Thymus (tissue), 11 donors: ENCODE data around the gene ZNF689. TPM values are rescaled to one million over a fixed set of nuclear protein-coding genes. Genes with fewer than 3 reads are reported as not detected.

ENCODE experiments used
- DNase-seq, 9 donors: peaks; one replicate each; pipeline ENCODE4 v3.0.0-alpha.2; 2013; ENCODE audit warnings: low spot score in 9 of 9, low read depth in 6 of 9, missing footprints in 1 of 9
- H3K27ac ChIP-seq, 2 donors: one replicate each; pipeline ENCODE4 v1.5.1; 2013; ENCODE audit warnings: control low read depth in 1 of 2, low read depth in 1 of 2, low read length in 1 of 2, mild to moderate bottlenecking in 1 of 2, moderate library complexity in 1 of 2
- H3K27me3 ChIP-seq, 2 donors: one replicate each; pipeline ENCODE4 v1.5.1; 2013; ENCODE audit warnings: low read length in 1 of 2; ENCODE audit not compliant: control insufficient read depth in 2 of 2, insufficient read depth in 1 of 2
- H3K36me3 ChIP-seq, 2 donors: one replicate each; pipeline ENCODE4 v1.5.1; 2013; ENCODE audit warnings: low read length in 1 of 2, mild to moderate bottlenecking in 1 of 2, moderate library complexity in 1 of 2; ENCODE audit not compliant: control insufficient read depth in 2 of 2, insufficient read depth in 2 of 2
- H3K4me1 ChIP-seq, 2 donors: one replicate each; pipeline ENCODE4 v1.5.1; 2013; ENCODE audit warnings: low read length in 2 of 2; ENCODE audit not compliant: control insufficient read depth in 2 of 2, insufficient read depth in 2 of 2
- H3K4me3 ChIP-seq, 2 donors: one replicate each; pipeline ENCODE4 v1.5.1; 2013; ENCODE audit warnings: low read length in 2 of 2, control low read depth in 1 of 2, mild to moderate bottlenecking in 1 of 2
- H3K9me3 ChIP-seq, 2 donors: one replicate each; pipeline ENCODE4 v1.5.1; 2013; ENCODE audit warnings: low read length in 1 of 2, mild to moderate bottlenecking in 1 of 2; ENCODE audit not compliant: control insufficient read depth in 2 of 2, insufficient read depth in 1 of 2
- WGBS: extraction: QIAGEN DNeasy Blood & Tissue Kit; methylation state at CpG from one replicate; pipeline ENCODE4 v1.1.7; 2013; 5-methylcytosine and 5-hydroxymethylcytosine counted together
- polyA plus RNA-seq: library from polyadenylated mRNA; stranded (reverse); fragments of 200-250 nt; gene quantifications from one replicate; pipeline ENCODE4 v1.2.3, GENCODE V29; 2013
- total RNA-seq: library from RNA; stranded (reverse); fragments of 120-200 nt; gene quantifications from one replicate; pipeline ENCODE4 v1.2.4, GENCODE V29; 2013
- donor health status: healthy.

The ZNF689 gene
- total and polyA plus RNA-seq, 2 donors: 4.3 to 7.3 TPM

DNA sequence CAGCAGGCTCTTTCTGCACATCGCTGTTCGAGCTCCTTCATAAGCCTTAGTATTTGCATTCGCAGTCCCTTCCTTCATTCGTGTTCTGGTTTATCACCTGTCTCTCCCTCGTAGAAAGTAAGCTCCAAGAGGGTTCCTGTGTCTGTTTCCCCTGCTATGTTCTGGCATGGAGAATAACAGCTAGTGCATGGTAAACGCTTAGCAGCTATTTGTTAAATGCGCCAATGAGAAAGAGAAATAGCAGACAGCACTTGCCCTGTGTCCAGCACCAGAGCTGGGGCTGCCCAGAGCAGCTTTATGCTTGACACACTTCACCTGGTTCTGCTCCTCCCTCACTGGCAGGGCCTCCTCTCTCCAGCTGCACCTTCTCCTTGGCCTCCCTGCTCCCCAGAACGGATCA lies 44.2 kb downstream of the ZNF689 start:
- H3K27me3 ChIP-seq: peaks cover 0 to 6% of the 10 kb centered on the region in 2 donors
- H3K4me3 ChIP-seq: no peak overlapping the region
- H3K27ac ChIP-seq: no peak overlapping the region
- no peaks in the 10 kb centered on the region for H3K9me3 ChIP-seq
- H3K4me1 ChIP-seq: peaks cover 33 to 64% of the 10 kb centered on the region in 2 donors
- H3K36me3 ChIP-seq: peaks cover 0 to 4% of the 10 kb centered on the region in 2 donors
- no peak for DNase-seq
- WGBS: 90% methylated on average over 8 of the region's 8 CpGs

DNA sequence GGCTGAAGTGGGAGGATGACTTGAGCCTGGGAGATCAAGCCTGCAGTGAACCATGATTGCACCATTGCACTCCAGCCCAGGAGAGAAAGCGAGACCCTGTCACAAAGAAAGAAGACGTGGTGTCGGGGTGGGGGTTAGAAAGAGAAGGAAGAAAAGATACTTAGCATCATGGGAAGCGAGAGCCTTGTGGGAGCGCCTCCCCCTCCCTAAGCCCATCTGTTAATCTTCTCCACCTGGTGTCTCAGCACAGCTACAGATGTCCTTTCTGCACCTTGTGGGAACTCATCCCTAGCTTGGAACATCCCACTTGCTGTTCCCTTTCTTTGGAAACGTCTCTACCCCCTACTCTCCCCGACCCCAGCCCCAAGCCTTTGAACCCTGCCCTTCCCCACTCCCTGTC lies 44.7 kb downstream of the ZNF689 start:
- no peak for DNase-seq
- Histone ChIP-seq H3K4me3 (no peak overlapping the region), H3K36me3 (peaks cover 0 to 4% of the 10 kb centered on the region in 2 donors), H3K27me3 (peaks cover 0 to 7% of the 10 kb centered on the region in 2 donors), H3K9me3 (no peaks in the 10 kb centered on the region), H3K27ac (no peak overlapping the region), H3K4me1 (peaks cover 29 to 62% of the 10 kb centered on the region in 2 donors)
- WGBS: 85% methylated on average over 7 of the region's 7 CpGs

DNA sequence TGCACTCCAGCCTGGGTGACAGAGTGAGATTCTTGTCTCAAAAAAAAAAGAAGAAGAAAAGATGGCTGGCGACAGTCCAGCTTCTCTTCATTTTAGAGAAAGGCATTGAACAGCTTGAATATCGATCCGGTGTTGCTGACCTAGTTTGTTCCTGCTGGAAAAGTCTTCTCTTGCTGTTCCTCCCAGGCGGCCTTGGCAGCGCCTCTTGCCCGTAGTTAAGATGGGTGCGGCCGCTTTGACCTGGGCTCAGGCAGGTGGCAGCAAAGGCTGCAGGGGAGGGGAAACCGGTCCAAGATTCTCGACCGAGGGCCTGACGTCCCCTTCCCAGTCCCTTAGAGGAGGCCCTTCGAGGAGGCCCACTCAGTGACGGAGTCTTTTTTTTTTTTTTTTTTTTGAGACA lies 48.2 kb downstream of the ZNF689 start:
- peaks cover 12 to 41% of the 10 kb centered on the region in 2 donors for H3K4me1 ChIP-seq
- no peak overlapping the region for H3K27ac ChIP-seq

DNA sequence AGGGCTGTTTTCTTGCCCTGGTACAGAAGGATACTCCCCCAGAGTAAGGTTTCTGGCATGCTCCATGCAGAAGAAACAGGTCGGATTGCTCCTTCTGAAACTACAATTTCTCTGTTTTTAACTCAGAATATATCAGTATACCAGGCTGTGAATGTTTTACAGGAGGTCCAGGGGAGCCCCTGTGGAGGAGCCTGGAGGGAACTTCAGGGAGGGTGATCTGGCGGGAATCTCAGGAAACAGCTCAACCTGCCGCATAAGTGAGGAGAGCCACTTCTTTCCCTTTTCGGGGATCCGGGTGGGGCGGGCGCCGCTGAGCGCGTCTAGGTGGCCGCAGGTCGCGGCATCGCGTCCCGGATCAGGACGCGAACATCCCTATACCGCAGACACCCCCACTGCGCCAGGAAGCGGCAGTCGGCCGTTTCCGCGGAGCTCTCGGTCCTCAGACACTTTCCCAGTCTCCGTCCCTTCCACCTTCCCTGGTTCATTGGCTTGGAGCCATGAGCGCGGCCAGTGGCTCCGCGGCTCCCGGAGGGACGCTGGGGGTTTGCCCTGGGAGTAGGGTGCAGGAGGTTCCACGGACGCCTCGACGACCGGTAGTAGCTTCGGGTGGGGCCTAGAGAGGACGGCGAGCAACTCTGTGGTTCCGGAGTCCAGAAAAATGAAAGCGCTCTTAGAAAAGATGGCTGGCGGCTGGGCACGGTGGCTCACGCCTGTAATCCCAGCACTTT lies 48.9 kb downstream of the ZNF689 start:
- 19% methylated on average over 46 of the region's 46 CpGs for WGBS
- H3K27ac ChIP-seq: peak overlapping the region in 1 of 2 donors; percentile 68
- H3K4me3 ChIP-seq: peak overlapping the region; percentile 43 to 48
- H3K36me3 ChIP-seq: peaks cover 0 to 3% of the 10 kb centered on the region in 2 donors
- peaks cover 0 to 5% of the 10 kb centered on the region in 2 donors for H3K9me3 ChIP-seq
- DNase-seq: peak in 1 of 9 donors; percentile 47
- H3K4me1 ChIP-seq: peaks cover 12 to 40% of the 10 kb centered on the region in 2 donors
- peaks cover 0 to 9% of the 10 kb centered on the region in 2 donors for H3K27me3 ChIP-seq

More for the DNA sequence above, 48.2 kb downstream of the ZNF689 start:
- no peak for DNase-seq
- H3K27me3 ChIP-seq: peaks cover 0 to 9% of the 10 kb centered on the region in 2 donors
- H3K4me3 ChIP-seq: no peak overlapping the region
- H3K36me3 ChIP-seq: no peaks in the 10 kb centered on the region
- 97% methylated on average over 14 of the region's 14 CpGs for WGBS
- H3K9me3 ChIP-seq: peaks cover 0 to 5% of the 10 kb centered on the region in 2 donors

DNA sequence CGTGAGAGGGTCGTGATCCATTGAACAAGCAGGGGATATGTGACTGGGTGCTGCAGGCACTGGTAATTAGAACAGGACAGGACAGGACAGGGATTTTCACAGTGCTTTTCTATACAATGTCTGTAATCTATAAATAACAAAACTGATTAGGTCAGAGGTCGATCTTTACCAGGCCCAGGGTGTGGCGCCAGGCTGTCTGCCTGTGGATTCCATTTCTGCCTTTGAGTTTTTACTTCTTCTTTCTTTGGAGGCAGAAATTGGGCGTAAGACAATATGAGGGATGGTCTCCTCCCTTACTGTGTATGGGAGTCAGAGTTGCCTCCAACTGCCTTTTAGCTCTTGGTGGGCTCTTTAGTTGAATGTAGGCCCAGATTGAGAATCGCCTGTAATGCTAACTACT lies 50.5 kb downstream of the ZNF689 start:
- WGBS: 93% methylated on average over 6 of the region's 6 CpGs
- H3K27ac ChIP-seq: peak overlapping the region in 1 of 2 donors; percentile 27

DNA sequence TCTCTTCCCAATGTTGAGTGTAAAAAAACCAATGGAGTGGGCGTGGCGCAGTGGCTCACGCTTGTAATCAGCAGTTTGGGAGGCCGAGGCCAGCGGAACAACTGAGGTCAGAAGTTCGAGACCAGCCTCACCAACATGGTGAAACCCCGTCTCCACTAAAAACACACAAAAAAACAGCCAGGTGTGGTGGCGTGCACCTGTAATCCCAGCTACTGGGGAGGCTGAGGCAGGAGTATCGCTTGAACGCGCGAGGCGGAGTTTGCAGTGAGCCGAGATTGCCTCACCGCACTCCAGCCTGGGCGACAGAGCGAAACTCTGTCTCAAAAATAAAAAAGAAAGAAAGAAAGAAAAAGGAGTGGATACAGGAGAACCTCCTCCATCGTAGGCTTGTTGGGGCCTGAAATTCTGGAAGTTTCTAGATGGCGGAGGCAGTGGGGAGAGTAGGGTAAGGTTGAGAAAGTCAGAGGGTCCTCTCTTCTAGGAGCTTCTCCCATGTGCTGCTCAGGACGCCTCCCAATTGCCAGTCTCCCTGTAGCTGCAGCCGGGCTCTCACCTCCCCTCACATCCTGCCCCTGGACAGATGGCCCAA lies 51.3 kb downstream of the ZNF689 start:
- 95% methylated on average over 21 of the region's 21 CpGs for WGBS
- Histone ChIP-seq H3K27ac (peak overlapping the region; percentile 92 to 97), H3K4me1 (peaks cover 12 to 35% of the 10 kb centered on the region in 2 donors), H3K4me3 (peak overlapping the region; percentile 73 to 86), H3K27me3 (peaks cover 0 to 9% of the 10 kb centered on the region in 2 donors), H3K9me3 (peaks cover 0 to 5% of the 10 kb centered on the region in 2 donors), H3K36me3 (peaks cover 22 to 27% of the 10 kb centered on the region in 2 donors)
- no peak for DNase-seq

More for the DNA sequence above, 50.5 kb downstream of the ZNF689 start:
- Histone ChIP-seq H3K9me3 (peaks cover 0 to 5% of the 10 kb centered on the region in 2 donors), H3K4me3 (no peak overlapping the region), H3K36me3 (peaks cover 15 to 19% of the 10 kb centered on the region in 2 donors), H3K4me1 (peaks cover 12 to 35% of the 10 kb centered on the region in 2 donors), H3K27me3 (peaks cover 0 to 9% of the 10 kb centered on the region in 2 donors)
- DNase-seq: no peak

DNA sequence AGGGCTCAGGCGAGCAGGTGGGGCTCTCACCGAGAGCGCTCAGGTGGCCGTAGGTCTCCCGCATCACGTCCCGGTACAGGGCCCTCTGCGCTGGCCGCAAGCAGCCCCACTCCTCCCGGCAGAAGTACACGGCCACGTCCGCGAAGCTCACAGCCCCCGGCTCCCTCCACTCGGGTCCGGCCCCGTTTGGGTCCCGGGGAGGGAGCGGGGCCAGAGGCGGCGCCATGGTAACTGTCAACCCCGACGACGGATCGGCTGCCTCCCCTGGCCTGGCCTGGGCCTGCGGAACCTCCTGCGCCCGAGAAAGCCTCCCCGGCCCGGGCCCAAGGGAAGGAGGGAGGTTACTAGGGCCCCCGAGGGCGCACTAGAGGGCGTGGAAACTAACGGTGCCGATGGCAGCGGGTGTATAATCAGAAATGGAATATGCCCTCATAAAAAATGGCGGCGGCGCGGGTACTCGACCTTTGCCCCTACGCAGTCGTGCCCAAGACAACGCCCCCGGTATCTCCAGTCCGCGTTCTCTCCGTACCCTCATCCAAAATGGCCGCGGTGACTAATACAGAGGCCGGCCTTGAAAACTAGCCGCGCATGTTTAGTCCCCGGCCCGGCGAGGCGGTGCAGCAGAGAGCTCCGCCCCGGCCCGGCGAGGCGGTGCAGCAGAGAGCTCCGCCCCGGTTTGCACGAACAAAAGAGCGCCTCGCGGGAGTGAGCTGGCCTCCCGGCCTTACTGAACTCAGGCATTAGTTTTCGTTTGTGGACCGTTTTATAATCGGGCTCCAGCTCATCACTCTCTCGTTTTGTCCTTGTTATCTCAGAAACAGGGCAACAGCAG lies 52.0 kb downstream of the ZNF689 start, which contains the start of gene ZNF764:
ZNF764 (minus strand) TSS at position 418 of the 832 bp plus-strand sequence; CDS start at position 226, 192 bp downstream.
- peaks cover 12 to 39% of the 10 kb centered on the region in 2 donors for H3K4me1 ChIP-seq
- H3K27me3 ChIP-seq: peaks cover 0 to 9% of the 10 kb centered on the region in 2 donors
- DNase-seq: peak; percentile 76 to 97 (median 87)
- peak within 1 kb of the TSS; percentile 73 to 86 for H3K4me3 ChIP-seq
- peaks cover 0 to 5% of the 10 kb centered on the region in 2 donors for H3K9me3 ChIP-seq
- peak within 1 kb of the TSS; percentile 92 to 97 for H3K27ac ChIP-seq
- under 1% methylated on average over 74 of the region's 74 CpGs for WGBS
- peaks cover 25 to 33% of the 10 kb centered on the region in 2 donors for H3K36me3 ChIP-seq

DNA sequence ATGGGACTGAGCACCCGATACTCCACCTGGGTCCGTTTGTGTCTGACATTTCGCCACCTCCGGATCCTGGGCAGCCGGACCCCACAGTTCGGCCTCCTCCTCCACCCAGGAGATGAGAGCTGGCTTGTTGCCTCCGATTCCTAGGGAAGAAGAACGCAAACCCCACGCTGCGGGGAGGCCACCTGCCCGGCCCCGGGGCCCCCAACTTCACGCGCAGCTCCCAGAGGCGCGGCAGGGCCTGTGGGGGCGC lies 52.6 kb downstream of the ZNF689 start:
- H3K4me1 ChIP-seq: peaks cover 12 to 44% of the 10 kb centered on the region in 2 donors
- peaks cover 0 to 9% of the 10 kb centered on the region in 2 donors for H3K27me3 ChIP-seq
- DNase-seq: no peak
- H3K36me3 ChIP-seq: peaks cover 30 to 38% of the 10 kb centered on the region in 2 donors
- WGBS: 3% methylated on average over 17 of the region's 17 CpGs
- H3K9me3 ChIP-seq: peaks cover 0 to 5% of the 10 kb centered on the region in 2 donors
- peak overlapping the region; percentile 92 to 97 for H3K27ac ChIP-seq
- peak overlapping the region; percentile 73 to 86 for H3K4me3 ChIP-seq
